Astrocyte of the cerebellum (primary cell): ENCODE data around the gene RTCB.
A peak's percentile ranks its signal among the peaks of the same experiment; 100 is the strongest.

Experiments used
- DNase-seq: peaks from one replicate; pipeline ENCODE4 v3.0.0-alpha.2; 2011; ENCODE audit warnings: low read depth
- H3K4me3 ChIP-seq: 2 replicates; pipeline ENCODE4 v1.5.1; 2011; ENCODE audit warnings: mild to moderate bottlenecking, low read depth, low read length, moderate library complexity
- CTCF ChIP-seq: IDR thresholded peaks from 2 replicates; pipeline ENCODE4 v1.5.1; 2012; ENCODE audit warnings: low read length, low read depth, moderate library complexity, mild to moderate bottlenecking; ENCODE audit errors: missing control alignments
- in situ Hi-C: cut with HindIII; loops from 2 replicates; pipeline ENCODE4 v1.10.0; 2017; ENCODE audit warnings: low sequenced_read_pairs

The RTCB gene

GRCh38 chr22:32404021-32404420, 8.0 kb downstream of the RTCB start:
- in situ Hi-C loops: no loop called here
- TF ChIP-seq CTCF: no peak
- no peak for DNase-seq

GRCh38 chr22:32401486-32401885, 10.6 kb downstream of the RTCB start:
- no peak for DNase-seq
- in situ Hi-C loops: no loop called here
- TF ChIP-seq CTCF: no peak
- H3K4me3 ChIP-seq: no peak overlapping the region

More at GRCh38 chr22:32404021-32404420, 8.0 kb downstream of the RTCB start:
- no peak overlapping the region for H3K4me3 ChIP-seq

GRCh38 chr22:32396746-32397145, 15.3 kb downstream of the RTCB start:
- no peak for TF ChIP-seq CTCF
- in situ Hi-C loops: no loop called here
- no peak overlapping the region for H3K4me3 ChIP-seq
- DNase-seq: no peak

- TF ChIP-seq CTCF: no peak
- in situ Hi-C loops: no loop called here
- DNase-seq: no peak
- no peak overlapping the region for H3K4me3 ChIP-seq
Observed at GRCh38 chr22:32396255-32396654, 15.8 kb downstream of the RTCB start.

- no peak overlapping the region for H3K4me3 ChIP-seq
- TF ChIP-seq CTCF: no peak
- DNase-seq: no peak
- in situ Hi-C loops: no loop called here
Observed at GRCh38 chr22:32395107-32395506, 16.9 kb downstream of the RTCB start.

- TF ChIP-seq CTCF: peak; percentile 63
- in situ Hi-C loops: no loop called here
- no peak overlapping the region for H3K4me3 ChIP-seq
- DNase-seq: no peak
Observed at GRCh38 chr22:32389685-32390084, 22.4 kb downstream of the RTCB start.

GRCh38 chr22:32385681-32386080, 26.4 kb downstream of the RTCB start:
- in situ Hi-C loops: no loop called here
- H3K4me3 ChIP-seq: no peak overlapping the region
- no peak for TF ChIP-seq CTCF
- no peak for DNase-seq
